KMS-11 (cell line): Measurements from ENCODE around the gene KSR2.

ENCODE experiments used
- H2AFZ ChIP-seq: fragments of 200-600 bp; sonication (generic); 2 replicates; pipeline ENCODE4 v1.6.1; 2016; ENCODE audit warnings: antibody characterized with exemption, mixed run types, low read depth
- H3K27ac ChIP-seq: fragments of 200-600 bp; sonication (generic); 2 replicates; pipeline ENCODE4 v1.6.1; 2016; ENCODE audit warnings: mild to moderate bottlenecking, mixed run types
- H3K27me3 ChIP-seq: fragments of 200-600 bp; sonication (generic); 2 replicates; pipeline ENCODE4 v1.6.1; 2017; ENCODE audit warnings: mild to moderate bottlenecking, low read depth, mixed run types, moderate library complexity; ENCODE audit not compliant: insufficient read depth
- H3K36me3 ChIP-seq: fragments of 200-600 bp; sonication (generic); 2 replicates; pipeline ENCODE4 v1.6.1; 2017; ENCODE audit warnings: mild to moderate bottlenecking, mixed run types; ENCODE audit not compliant: insufficient read depth
- H3K4me1 ChIP-seq: fragments of 200-600 bp; sonication (generic); 2 replicates; pipeline ENCODE4 v1.6.1; 2016; ENCODE audit warnings: mild to moderate bottlenecking, low read depth, mixed run types; ENCODE audit not compliant: poor library complexity, severe bottlenecking
- H3K4me2 ChIP-seq: fragments of 200-600 bp; sonication (generic); 2 replicates; pipeline ENCODE4 v1.7.0; 2016; ENCODE audit warnings: mild to moderate bottlenecking, mixed run types
- H3K4me3 ChIP-seq: fragments of 200-600 bp; sonication (generic); IDR thresholded peaks from 2 replicates; pipeline ENCODE4 v1.6.1; 2017; ENCODE audit warnings: low read depth, low read length, mixed read lengths; ENCODE audit not compliant: insufficient read depth
- H3K79me2 ChIP-seq: fragments of 200-600 bp; sonication (generic); 2 replicates; pipeline ENCODE4 v1.6.1; 2016; ENCODE audit warnings: low read depth, mixed run types; ENCODE audit not compliant: insufficient read depth
- H3K9ac ChIP-seq: fragments of 200-600 bp; sonication (generic); 2 replicates; pipeline ENCODE4 v1.6.1; 2016; ENCODE audit warnings: mild to moderate bottlenecking, mixed run types
- H4K20me1 ChIP-seq: fragments of 200-600 bp; sonication (generic); 2 replicates; pipeline ENCODE4 v1.6.1; 2016; ENCODE audit warnings: mild to moderate bottlenecking, mixed run types; ENCODE audit not compliant: insufficient read depth
- CTCF ChIP-seq: fragments of 200-600 bp; sonication (generic); conservative IDR thresholded peaks from 2 replicates; pipeline ENCODE4 v1.6.1; 2017; ENCODE audit warnings: low read depth, mild to moderate bottlenecking, antibody characterized with exemption, low read length, moderate library complexity, mixed read lengths

Gene KSR2

GRCh38 chr12:117571321-117571720, 397.5 kb downstream of the KSR2 start:
- H2AFZ ChIP-seq = no peak overlapping the region
- H3K36me3 ChIP-seq = no peaks in the 10 kb centered on the region
- no peak overlapping the region for H3K9ac ChIP-seq
- H3K4me2 ChIP-seq = no peak overlapping the region
- H4K20me1 ChIP-seq = no peaks in the 10 kb centered on the region
- no peaks in the 10 kb centered on the region for H3K4me1 ChIP-seq
- H3K4me3 ChIP-seq = no peak overlapping the region
- H3K27me3 ChIP-seq = no peaks in the 10 kb centered on the region
- no peak for TF ChIP-seq CTCF
- H3K27ac ChIP-seq = no peak overlapping the region
- H3K79me2 ChIP-seq = no peaks in the 10 kb centered on the region

GRCh38 chr12:117570608-117571007, 398.2 kb downstream of the KSR2 start:
- no peaks in the 10 kb centered on the region for H3K4me1 ChIP-seq
- H4K20me1 ChIP-seq = no peaks in the 10 kb centered on the region
- no peaks in the 10 kb centered on the region for H3K27me3 ChIP-seq
- TF ChIP-seq CTCF = no peak
- no peak overlapping the region for H3K4me2 ChIP-seq
- H3K9ac ChIP-seq = no peak overlapping the region
- no peaks in the 10 kb centered on the region for H3K36me3 ChIP-seq
- no peak overlapping the region for H3K4me3 ChIP-seq
- H3K79me2 ChIP-seq = no peaks in the 10 kb centered on the region
- H3K27ac ChIP-seq = no peak overlapping the region
- no peak overlapping the region for H2AFZ ChIP-seq

GRCh38 chr12:117567644-117568216, 401.1 kb downstream of the KSR2 start:
- Histone ChIP-seq H3K4me2 (no peak overlapping the region), H3K27me3 (no peaks in the 10 kb centered on the region), H3K79me2 (no peaks in the 10 kb centered on the region), H3K27ac (no peak overlapping the region), H3K4me3 (no peak overlapping the region), H2AFZ (no peak overlapping the region), H3K36me3 (no peaks in the 10 kb centered on the region), H3K4me1 (no peaks in the 10 kb centered on the region), H3K9ac (no peak overlapping the region), H4K20me1 (no peaks in the 10 kb centered on the region)
- TF ChIP-seq CTCF = no peak

- no peak overlapping the region for H3K4me2 ChIP-seq
- H3K36me3 ChIP-seq = no peaks in the 10 kb centered on the region
- H3K27ac ChIP-seq = no peak overlapping the region
- H3K27me3 ChIP-seq = no peaks in the 10 kb centered on the region
- H3K79me2 ChIP-seq = no peaks in the 10 kb centered on the region
- H3K4me3 ChIP-seq = no peak overlapping the region
- no peaks in the 10 kb centered on the region for H4K20me1 ChIP-seq
- no peak for TF ChIP-seq CTCF
- H2AFZ ChIP-seq = no peak overlapping the region
- H3K9ac ChIP-seq = no peak overlapping the region
- H3K4me1 ChIP-seq = no peaks in the 10 kb centered on the region
These were observed 403.9 kb downstream of the KSR2 start for GRCh38 chr12:117564881-117565280.

GRCh38 chr12:117563706-117564105, 405.1 kb downstream of the KSR2 start:
- Histone ChIP-seq H3K9ac (no peak overlapping the region), H3K79me2 (no peaks in the 10 kb centered on the region), H3K4me3 (no peak overlapping the region), H3K27ac (no peak overlapping the region), H3K27me3 (no peaks in the 10 kb centered on the region), H3K36me3 (no peaks in the 10 kb centered on the region), H3K4me2 (no peak overlapping the region), H3K4me1 (no peaks in the 10 kb centered on the region), H4K20me1 (no peaks in the 10 kb centered on the region), H2AFZ (no peak overlapping the region)
- no peak for TF ChIP-seq CTCF
